ENCODE measurements around the gene SIGLEC15.

SIGLEC15 gene

DNA sequence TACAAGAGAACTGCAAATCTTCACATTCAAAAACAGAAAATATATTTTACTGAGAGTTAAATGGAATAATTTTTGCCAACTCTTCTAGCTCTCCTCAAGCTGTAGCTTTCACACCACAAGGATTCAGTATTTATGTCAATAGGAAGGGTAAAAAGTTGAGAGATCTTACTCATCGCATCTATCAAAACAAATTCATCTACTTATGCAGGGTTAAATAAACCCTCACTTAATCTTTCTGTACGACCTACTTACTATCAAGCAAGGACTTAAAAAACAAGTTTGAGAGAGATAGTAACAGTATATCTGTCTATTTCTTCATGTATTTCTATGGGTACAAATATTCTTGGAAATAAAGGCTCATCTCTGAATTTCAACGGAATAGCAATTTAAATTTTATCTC, 35.5 kb downstream of the SIGLEC15 start:
- TF ChIP-seq, protein P1, sequence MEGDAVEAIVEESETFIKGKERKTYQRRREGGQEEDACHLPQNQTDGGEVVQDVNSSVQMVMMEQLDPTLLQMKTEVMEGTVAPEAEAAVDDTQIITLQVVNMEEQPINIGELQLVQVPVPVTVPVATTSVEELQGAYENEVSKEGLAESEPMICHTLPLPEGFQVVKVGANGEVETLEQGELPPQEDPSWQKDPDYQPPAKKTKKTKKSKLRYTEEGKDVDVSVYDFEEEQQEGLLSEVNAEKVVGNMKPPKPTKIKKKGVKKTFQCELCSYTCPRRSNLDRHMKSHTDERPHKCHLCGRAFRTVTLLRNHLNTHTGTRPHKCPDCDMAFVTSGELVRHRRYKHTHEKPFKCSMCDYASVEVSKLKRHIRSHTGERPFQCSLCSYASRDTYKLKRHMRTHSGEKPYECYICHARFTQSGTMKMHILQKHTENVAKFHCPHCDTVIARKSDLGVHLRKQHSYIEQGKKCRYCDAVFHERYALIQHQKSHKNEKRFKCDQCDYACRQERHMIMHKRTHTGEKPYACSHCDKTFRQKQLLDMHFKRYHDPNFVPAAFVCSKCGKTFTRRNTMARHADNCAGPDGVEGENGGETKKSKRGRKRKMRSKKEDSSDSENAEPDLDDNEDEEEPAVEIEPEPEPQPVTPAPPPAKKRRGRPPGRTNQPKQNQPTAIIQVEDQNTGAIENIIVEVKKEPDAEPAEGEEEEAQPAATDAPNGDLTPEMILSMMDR (IDR thresholded peaks at IDR 0.05; ENCODE audit: low read depth, low read length, missing control alignments): no peak
- H3K4me3 ChIP-seq (replicated peaks; ENCODE audit: low read depth, low read length): no peak overlapping the region
- DNase-seq (ENCODE audit: extremely low read depth, low read depth): no peak

DNA sequence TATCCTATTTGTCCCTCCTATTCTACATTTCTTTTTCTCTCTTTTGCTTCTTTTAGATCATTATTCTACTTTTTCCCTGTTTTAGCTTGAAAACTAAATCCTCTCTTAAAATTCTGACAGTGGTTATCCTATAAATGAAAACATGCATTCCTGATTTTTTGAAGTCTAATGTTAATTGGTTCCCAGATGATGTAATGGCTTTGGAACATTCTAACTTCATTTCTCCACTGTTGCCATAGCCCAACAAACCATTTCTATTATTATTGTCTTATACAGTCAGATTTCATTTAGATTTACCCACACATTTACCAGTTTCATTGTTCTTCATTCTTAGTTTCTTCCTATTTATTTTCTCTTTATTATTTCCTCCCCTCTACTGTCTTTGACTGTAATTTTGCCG, 36.5 kb downstream of the SIGLEC15 start:
- no peak for DNase-seq (ENCODE audit: extremely low read depth, low read depth)
- TF ChIP-seq, protein P1 (IDR thresholded peaks at IDR 0.05; ENCODE audit: low read depth, low read length, missing control alignments): no peak
- no peak overlapping the region for H3K4me3 ChIP-seq (replicated peaks; ENCODE audit: low read depth, low read length)

DNA sequence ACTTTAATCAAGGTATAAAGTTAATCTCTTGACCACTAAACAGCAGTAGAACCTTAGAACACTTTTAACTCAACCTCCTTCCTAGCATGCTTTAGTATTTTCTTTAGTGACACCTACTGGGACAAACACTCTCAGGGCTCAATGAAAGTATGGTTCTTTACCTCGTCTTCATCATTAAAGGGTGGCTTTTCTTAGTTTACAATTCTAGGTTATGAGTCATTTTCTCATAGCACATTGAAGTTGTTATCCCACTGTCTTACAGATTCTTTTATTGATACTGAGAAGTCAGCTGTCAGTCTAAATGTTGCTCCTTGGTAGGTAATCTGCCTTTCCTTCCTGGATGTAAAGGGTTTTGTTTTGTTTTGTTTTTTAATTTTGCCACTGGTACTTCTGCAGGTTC, 38.0 kb downstream of the SIGLEC15 start:
- TF ChIP-seq, protein P1 (IDR thresholded peaks at IDR 0.05; ENCODE audit: low read depth, low read length, missing control alignments): no peak
- H3K4me3 ChIP-seq (replicated peaks; ENCODE audit: low read depth, low read length): no peak overlapping the region
- DNase-seq (ENCODE audit: extremely low read depth, low read depth): no peak

DNA sequence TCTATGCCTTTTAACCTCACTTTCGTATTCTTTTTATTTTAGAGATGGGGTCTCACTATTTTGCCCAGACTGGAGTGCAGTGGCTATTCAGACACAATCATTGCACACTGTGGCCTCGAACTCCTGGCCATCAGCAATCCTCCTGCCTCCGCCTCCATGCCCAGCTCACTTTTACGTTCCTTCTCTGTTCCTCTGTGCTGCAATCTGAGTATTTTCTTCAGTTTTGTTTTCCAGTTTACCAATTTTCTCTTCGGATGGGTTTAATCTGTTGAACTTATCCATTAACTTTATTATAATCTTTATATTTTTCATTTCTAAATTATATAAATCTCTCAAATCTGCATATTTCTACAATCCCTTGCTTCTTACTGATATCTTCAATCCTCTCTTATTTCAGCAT, 38.6 kb downstream of the SIGLEC15 start:
- TF ChIP-seq, protein P1 (IDR thresholded peaks at IDR 0.05; ENCODE audit: low read depth, low read length, missing control alignments): no peak

DNA sequence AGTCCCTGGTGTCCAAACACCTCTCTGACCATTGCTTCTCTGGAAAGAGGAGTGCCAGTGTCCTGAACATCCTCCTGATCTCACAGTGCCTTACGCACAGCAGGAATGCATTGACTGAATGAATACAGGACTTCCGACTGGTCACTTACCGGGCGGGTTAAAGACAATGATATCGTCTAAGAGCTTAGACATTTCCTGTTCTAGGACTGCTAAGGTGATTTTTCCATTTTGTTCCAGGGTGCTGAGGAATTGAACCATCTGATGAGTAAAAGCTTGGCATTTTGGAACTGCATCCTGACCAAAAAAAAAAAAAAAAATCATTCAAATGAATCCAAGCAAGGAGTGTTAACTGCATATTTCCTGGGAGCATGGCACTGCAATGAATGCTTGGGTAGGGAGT, 40.0 kb downstream of the SIGLEC15 start:
- H3K4me3 ChIP-seq (replicated peaks; ENCODE audit: low read depth, low read length): no peak overlapping the region
- DNase-seq (ENCODE audit: extremely low read depth, low read depth): no peak
- TF ChIP-seq, protein P1 (IDR thresholded peaks at IDR 0.05; ENCODE audit: low read depth, low read length, missing control alignments): no peak

More for the DNA sequence above, 38.6 kb downstream of the SIGLEC15 start:
- no peak overlapping the region for H3K4me3 ChIP-seq (replicated peaks; ENCODE audit: low read depth, low read length)
- DNase-seq (ENCODE audit: extremely low read depth, low read depth): no peak

DNA sequence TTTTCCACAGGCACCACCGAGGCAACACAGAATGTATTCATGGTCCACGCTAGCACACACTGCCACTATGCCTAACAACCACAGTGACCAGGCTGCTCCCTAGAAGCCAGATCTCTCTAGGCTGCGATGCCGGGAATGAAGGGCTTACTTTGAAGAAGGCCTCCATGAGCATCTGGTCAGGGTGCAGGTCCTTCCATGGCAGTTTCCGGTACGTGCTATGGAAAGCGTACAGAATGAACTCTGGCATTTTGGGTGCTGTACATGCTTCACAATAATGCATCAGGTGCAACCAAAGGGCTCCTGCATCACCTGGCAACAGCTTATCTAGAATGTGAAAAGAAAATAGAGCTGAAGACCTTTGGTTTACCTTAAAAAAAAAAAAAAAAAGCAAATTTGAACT, 44.9 kb downstream of the SIGLEC15 start:
- no peak for DNase-seq (ENCODE audit: extremely low read depth, low read depth)
- TF ChIP-seq, protein P1 (IDR thresholded peaks at IDR 0.05; ENCODE audit: low read depth, low read length, missing control alignments): no peak
- H3K4me3 ChIP-seq (replicated peaks; ENCODE audit: low read depth, low read length): no peak overlapping the region

DNA sequence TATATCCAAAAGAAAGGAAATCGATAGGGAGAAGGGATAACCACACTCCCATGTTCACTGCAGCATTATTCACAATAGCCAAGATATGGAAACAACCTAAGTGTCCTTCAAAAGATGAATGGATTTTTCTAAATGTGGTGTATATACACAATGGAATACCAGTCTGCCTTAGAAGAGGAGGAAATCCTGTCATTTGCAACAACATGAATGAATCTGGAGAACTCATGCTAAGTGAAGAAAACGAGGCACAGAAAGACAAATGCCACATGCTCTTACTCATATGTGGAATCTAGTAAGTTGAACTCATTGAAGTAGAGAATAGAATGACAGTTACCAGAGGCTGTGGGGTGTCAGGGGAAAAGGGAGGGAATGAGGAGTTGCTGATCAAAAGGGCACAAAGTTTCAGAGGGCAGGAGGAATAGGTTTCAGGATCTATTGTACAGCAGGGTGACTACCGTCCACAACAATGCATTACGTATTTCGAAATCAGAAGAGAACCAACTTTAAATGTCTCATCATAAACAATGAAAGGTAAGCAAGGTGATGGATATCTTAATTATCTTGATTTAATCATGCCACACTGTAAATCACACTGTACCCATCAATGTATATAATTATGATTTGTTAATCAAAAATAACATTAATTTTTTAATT, 46.1 kb downstream of the SIGLEC15 start:
- no peak overlapping the region for H3K4me3 ChIP-seq (replicated peaks; ENCODE audit: low read depth, low read length)
- TF ChIP-seq, protein P1 (IDR thresholded peaks at IDR 0.05; ENCODE audit: low read depth, low read length, missing control alignments): no peak
- no peak for DNase-seq (ENCODE audit: extremely low read depth, low read depth)

All from HFF-Myc (cell line).